K562 (cell line): Measurements from ENCODE around the gene GMPR. TPM values are rescaled to one million over a fixed set of nuclear protein-coding genes. Genes with fewer than 3 reads are reported as not detected.

Experiments
- ATF2 ChIP-seq: sonication (generic); formaldehyde crosslinking; IDR thresholded peaks from 2 replicates; pipeline ENCODE4 v1.8.1; 2022; ENCODE audit warnings: missing genetic modification reagents
- ATF7 ChIP-seq: fragments of 450-650 bp; IDR thresholded peaks from 2 replicates; pipeline ENCODE4 v1.7.1; 2014; ENCODE audit warnings: mild to moderate bottlenecking, moderate library complexity
- FOS ChIP-seq: IDR thresholded peaks from 3 replicates; pipeline ENCODE4 v1.6.1; 2011; ENCODE audit not compliant: insufficient read length; ENCODE audit errors: extremely low read depth
- GATAD2A ChIP-seq: fragments of 450-650 bp; IDR thresholded peaks from 2 replicates; pipeline ENCODE4 v1.6.1; 2017
- GTF2E2 ChIP-seq: fragments of 200-800 bp; sonication (Bioruptor generic); IDR thresholded peaks from 2 replicates; pipeline ENCODE4 v1.6.1; 2016; ENCODE audit warnings: missing genetic modification characterization, missing compliant biosample characterization
- NFRKB ChIP-seq: fragments of 450-650 bp; IDR thresholded peaks from 2 replicates; pipeline ENCODE4 v1.6.1; 2016; ENCODE audit warnings: low read depth
- RBM25 ChIP-seq: fragments of 200-400 bp; formaldehyde crosslinking; IDR thresholded peaks from 2 replicates; pipeline ENCODE4 v1.6.1; 2018; ENCODE audit warnings: low read length, low read depth, moderate library complexity; ENCODE audit not compliant: severe bottlenecking
- SREBF1 ChIP-seq: fragments of 150-350 bp; IDR thresholded peaks from 2 replicates; pipeline ENCODE4 v1.6.1; 2014; ENCODE audit warnings: antibody characterized with exemption, low read depth, low read length, borderline replicate concordance
- TCF7L2 ChIP-seq: fragments of 150-350 bp; IDR thresholded peaks from 2 replicates; pipeline ENCODE4 v1.6.1; 2016; ENCODE audit warnings: low read depth, mild to moderate bottlenecking, low read length, moderate library complexity
- ZNF609 ChIP-seq: sonication (generic); formaldehyde crosslinking; IDR thresholded peaks from 2 replicates; pipeline ENCODE4 v1.8.1; 2023; ENCODE audit warnings: missing genetic modification reagents, mild to moderate bottlenecking, borderline replicate concordance
- ZNF717 ChIP-seq: fragments of 250-450 bp; sonication (Bioruptor Pico); IDR thresholded peaks from 2 replicates; pipeline ENCODE4 v1.5.0; 2021
- polyA plus RNA-seq, 8 experiments: library from polyadenylated mRNA; depleted of rRNA in 4 of 8; stranded (reverse) in 5 of 8; unstranded in 3 of 8; fragments of >200 nt; fragmentation: Nextera tagmentation in 2 of 8; fragmentation: Illumina TruSeq in 1 of 8; extraction: Ambion mirVana in 2 of 8; extraction: Trizol in 1 of 8; gene quantifications; 2 replicates each; pipeline versions ENCODE4 v1.2.1 to v1.2.3, GENCODE V29; 2011 to 2014; ENCODE audit warnings: inconsistent platforms in 1 of 8, missing spikeins in 1 of 8
- total RNA-seq, 7 experiments: library from RNA; depleted of rRNA in 6 of 7; stranded (reverse); fragments of >200 nt in 6 of 7; fragmentation: Illumina TruSeq in 2 of 7; extraction: Trizol in 2 of 7; gene quantifications; 2 replicates each; pipeline versions ENCODE4 v1.2.1 to v1.2.3, GENCODE V29; 2011 to 2021; ENCODE audit warnings: low replicate concordance in 1 of 7
- TF ChIP-seq, protein P1 (sequence below): fragments of 200-800 bp; sonication (Bioruptor generic); IDR thresholded peaks from 2 replicates; pipeline ENCODE4 v1.6.1; 2017; ENCODE audit warnings: missing genetic modification characterization, missing compliant biosample characterization
- TF ChIP-seq, protein P2 (sequence below), 2 experiments: IDR thresholded peaks; 2 replicates each; pipeline ENCODE4 v1.6.1; 2012; ENCODE audit warnings: improper control_type of control experiment in 2 of 2, low read depth in 2 of 2, low read length in 2 of 2, borderline replicate concordance in 1 of 2
- TF ChIP-seq, protein P3 (sequence below): IDR thresholded peaks from 3 replicates; pipeline ENCODE4 v1.6.1; 2011; ENCODE audit warnings: borderline replicate concordance, mild to moderate bottlenecking; ENCODE audit not compliant: insufficient read length, insufficient read depth
- TF ChIP-seq, protein P4 (sequence below): sonication (generic); formaldehyde crosslinking; IDR thresholded peaks from 2 replicates; pipeline ENCODE4 v1.9.0; 2022; ENCODE audit warnings: mild to moderate bottlenecking, missing genetic modification reagents

GMPR gene
- total and polyA plus RNA-seq, 9 of the 15 experiments (the other 6 are each of a cell fraction or from before 2014, with no cell fraction given), result 34.6 to 83.7 (median 49.8) TPM

- TF ChIP-seq ZNF609 (no peak), FOS (peak; percentile 69), ZNF717 (CRISPR knock-in tag) (no peak), GTF2E2 (no peak), RBM25 (no peak), SREBF1 (no peak), ATF7 (peak; percentile 90), GATAD2A (peak; percentile 54; the same call in 1 of the 2 replicates), ATF2 (CRISPR knock-in tag) (no peak), NFRKB (peak; percentile 58; the same call in 1 of the 2 replicates), TCF7L2 (no peak)
- TF ChIP-seq, protein P1, sequence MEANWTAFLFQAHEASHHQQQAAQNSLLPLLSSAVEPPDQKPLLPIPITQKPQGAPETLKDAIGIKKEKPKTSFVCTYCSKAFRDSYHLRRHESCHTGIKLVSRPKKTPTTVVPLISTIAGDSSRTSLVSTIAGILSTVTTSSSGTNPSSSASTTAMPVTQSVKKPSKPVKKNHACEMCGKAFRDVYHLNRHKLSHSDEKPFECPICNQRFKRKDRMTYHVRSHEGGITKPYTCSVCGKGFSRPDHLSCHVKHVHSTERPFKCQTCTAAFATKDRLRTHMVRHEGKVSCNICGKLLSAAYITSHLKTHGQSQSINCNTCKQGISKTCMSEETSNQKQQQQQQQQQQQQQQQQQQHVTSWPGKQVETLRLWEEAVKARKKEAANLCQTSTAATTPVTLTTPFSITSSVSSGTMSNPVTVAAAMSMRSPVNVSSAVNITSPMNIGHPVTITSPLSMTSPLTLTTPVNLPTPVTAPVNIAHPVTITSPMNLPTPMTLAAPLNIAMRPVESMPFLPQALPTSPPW (CRISPR knock-in tag), result no peak; the same call in 1 of the 2 replicates
- TF ChIP-seq, protein P2, sequence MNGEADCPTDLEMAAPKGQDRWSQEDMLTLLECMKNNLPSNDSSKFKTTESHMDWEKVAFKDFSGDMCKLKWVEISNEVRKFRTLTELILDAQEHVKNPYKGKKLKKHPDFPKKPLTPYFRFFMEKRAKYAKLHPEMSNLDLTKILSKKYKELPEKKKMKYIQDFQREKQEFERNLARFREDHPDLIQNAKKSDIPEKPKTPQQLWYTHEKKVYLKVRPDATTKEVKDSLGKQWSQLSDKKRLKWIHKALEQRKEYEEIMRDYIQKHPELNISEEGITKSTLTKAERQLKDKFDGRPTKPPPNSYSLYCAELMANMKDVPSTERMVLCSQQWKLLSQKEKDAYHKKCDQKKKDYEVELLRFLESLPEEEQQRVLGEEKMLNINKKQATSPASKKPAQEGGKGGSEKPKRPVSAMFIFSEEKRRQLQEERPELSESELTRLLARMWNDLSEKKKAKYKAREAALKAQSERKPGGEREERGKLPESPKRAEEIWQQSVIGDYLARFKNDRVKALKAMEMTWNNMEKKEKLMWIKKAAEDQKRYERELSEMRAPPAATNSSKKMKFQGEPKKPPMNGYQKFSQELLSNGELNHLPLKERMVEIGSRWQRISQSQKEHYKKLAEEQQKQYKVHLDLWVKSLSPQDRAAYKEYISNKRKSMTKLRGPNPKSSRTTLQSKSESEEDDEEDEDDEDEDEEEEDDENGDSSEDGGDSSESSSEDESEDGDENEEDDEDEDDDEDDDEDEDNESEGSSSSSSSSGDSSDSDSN (IDR thresholded peaks at IDR 0.05; ENCODE audit: borderline replicate concordance in 1 of 2, low read depth in 2 of 2, low read length in 2 of 2), result peak in 1 of 2 experiments; percentile 36; a peak in 1 of 4 replicates
- TF ChIP-seq, protein P3, sequence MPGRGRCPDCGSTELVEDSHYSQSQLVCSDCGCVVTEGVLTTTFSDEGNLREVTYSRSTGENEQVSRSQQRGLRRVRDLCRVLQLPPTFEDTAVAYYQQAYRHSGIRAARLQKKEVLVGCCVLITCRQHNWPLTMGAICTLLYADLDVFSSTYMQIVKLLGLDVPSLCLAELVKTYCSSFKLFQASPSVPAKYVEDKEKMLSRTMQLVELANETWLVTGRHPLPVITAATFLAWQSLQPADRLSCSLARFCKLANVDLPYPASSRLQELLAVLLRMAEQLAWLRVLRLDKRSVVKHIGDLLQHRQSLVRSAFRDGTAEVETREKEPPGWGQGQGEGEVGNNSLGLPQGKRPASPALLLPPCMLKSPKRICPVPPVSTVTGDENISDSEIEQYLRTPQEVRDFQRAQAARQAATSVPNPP, result no peak
- TF ChIP-seq, protein P4, sequence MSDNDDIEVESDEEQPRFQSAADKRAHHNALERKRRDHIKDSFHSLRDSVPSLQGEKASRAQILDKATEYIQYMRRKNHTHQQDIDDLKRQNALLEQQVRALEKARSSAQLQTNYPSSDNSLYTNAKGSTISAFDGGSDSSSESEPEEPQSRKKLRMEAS (CRISPR knock-in tag), result peak; percentile 81
Measured at GRCh38 chr6:16319813-16320532, 81.6 kb downstream of the GMPR start (continued).
